GM18907 (cell line): Measurements from ENCODE around the gene MED13L.
"Not testable (repeated sequence)": the region's sequence is repeated elsewhere in the genome, so short reads cannot be mapped to it uniquely, and the experiment has no call there.

Experiments
- ATAC-seq: cut with Tn5 transposase; IDR thresholded peaks from one replicate; pipeline ENCODE4 v1.9.1; 2021; ENCODE audit warnings: mild to moderate bottlenecking, moderate library complexity; ENCODE audit not compliant: unreplicated experiment

Gene MED13L

DNA sequence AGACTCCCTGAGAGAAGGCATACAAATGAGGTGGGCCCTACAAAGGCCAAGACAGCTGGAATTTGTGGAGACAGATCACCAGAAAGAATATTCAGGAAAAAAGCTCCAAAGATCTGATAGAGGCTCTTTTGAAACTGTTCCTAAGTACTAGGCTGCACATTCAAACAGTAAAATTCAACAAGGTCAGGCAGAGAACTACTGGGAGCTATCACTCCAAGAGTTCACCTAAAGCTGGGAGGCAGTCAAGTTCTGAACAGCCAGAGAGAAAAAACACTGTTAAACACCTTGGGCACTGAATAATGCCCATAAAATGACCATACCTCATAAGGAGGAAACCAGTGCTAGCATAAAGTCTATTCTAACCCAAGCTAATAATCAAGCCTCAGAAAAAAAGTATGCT is 28.6 kb downstream of the MED13L start:
- ATAC-seq: no peak

DNA sequence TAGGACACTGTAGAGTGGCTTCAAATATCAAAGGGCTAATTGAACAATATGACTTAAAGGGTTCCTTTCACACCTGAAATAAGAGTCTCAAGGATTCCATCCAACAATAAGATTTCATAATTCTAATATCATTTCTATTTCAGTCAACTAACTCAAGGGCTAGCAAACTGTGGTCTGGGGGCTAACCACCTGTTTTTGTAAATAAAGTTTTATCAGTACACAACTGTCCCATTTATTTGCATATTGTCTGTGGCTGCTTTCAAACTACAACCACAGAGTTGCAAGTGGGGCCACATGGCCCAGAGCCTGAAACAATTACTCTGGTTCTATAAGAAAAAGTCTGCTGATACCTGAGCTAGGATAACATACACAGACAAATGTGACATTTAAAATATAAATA is 29.1 kb downstream of the MED13L start:
- ATAC-seq: no peak

DNA sequence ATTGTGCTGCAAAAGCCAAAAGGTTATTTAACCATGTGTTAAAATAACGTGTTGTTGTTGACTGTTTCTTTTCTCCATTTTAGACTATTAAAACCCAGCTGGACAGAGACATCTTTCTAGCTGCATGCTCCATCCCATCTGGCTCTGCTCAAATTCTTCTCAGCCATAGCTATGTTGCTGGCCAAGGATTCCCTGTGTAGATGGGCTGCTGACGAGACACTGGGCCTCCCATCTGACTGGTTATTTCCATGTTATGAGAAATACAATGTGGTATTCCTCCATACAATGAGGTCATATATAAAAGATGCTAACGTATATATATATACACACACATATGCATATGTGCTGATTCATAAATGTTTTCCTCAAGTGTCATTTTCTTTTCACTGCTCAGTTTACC is 30.1 kb downstream of the MED13L start:
- no peak for ATAC-seq

DNA sequence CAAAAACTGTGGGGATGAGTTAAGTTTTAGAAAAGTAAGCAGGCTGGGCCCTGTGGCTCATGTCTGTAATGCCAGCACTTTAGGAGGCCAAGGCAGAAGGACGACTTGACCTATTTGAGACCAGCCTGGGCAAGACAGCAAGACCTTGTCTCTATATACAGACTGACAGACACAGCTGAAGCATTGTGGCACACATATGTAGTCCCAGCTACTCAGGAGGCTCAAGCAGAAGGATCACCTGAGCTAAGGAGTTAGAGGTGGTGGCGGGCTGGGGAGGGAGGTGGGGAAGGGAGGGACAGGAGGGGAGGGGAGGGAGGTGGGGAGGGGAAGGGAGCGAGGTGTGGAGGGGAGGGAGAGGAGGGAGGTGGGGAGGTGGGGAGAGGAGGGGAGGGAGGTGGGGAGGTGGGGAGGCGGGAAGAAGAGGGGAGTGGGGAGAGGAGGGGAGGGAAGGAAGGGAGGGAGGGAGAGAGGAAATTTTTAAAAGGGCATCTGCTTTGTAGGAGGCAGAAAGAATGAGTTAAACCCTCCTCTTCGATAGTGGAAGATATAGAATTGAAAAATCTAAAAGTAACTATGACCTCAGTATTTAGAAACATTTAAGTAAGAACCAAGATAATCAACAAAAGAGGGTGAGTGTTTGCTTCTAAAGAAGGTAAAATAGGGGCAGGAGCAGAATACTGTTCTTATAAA is 30.9 kb downstream of the MED13L start:
- ATAC-seq: no peak

DNA sequence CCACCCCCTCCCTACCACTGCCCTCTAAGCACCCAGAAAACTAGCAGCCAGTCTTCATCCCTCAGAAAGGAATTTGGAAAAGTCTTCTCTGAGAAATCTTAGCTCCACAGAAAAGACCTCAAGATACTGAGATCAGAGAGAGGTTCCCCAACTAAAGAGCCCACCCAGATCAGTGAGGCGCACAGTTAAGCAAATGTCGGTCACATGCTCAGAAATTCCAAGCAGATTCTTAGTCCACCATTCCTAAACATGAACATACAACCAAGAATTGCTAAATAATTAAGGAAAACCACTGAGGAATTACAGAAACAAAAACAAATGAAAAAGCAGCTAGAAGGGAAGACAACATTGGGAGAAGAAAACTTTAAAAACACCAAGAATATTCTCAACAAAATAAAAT is 32.3 kb downstream of the MED13L start:
- no peak for ATAC-seq

DNA sequence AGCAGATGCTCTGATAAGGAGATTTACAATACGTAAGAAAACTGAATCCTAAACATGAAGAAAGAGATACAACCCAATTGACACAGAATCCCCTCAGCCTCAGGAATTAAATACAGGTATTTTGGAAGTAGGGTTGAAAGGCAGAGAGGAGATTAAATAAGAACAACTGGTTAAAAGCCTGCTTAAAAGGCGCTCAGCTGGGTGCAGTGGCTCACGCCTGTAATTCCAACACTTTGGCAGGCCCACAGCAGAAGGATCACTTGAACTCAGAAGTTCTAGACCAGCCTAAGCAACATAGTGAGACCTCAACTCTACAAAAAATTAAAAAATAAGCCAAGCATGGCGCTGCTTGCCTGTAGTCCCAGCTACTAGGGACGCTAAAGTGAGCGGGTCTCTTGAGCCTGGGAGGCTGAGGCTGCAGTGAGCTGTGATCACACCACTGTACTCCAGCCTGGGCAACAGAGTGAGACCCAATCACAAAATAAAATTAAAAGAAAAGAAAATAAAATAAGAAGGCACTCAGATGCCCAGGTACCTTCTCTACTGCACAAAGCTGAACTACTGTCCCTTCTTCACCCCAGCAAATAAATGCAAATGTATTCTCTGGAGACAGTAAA is 32.9 kb downstream of the MED13L start:
- ATAC-seq: no peak

DNA sequence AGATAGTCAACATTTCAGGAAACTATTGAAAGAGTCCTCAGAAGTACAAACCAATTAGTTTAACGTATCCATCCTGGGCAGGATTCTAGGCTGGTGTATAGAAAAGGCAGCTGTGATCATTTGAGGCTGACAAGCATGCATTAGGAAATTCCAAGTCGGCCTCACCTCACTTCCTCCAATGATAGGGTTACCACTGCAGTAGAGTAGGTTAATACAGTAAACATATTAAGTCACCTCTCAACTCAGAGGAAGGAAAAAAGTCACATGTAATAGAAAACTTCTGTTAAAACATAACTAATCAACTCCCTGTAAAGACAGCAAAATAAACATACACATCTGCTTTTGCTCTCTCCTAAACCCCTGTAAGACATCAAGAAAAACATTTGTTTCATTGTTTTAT is 33.5 kb downstream of the MED13L start:
- no peak for ATAC-seq

DNA sequence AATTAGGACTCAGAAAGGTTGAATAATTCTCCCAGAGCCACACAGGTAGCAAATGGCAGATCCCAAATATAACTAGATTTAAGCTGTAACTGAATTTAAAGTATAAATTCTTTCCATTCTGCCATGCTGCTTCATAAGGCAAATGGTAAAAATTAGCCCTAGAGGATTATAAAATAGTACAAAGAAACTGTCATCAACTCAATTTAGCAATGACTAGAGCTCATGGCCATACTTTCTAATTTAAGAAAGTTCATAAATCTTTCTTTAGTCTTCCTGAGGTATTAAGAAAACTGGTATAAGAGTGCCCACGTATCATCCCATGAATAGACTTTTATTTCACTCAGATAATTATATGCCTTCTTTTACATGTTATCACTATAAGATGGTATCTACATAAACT is 34.8 kb downstream of the MED13L start:
- ATAC-seq: no peak

DNA sequence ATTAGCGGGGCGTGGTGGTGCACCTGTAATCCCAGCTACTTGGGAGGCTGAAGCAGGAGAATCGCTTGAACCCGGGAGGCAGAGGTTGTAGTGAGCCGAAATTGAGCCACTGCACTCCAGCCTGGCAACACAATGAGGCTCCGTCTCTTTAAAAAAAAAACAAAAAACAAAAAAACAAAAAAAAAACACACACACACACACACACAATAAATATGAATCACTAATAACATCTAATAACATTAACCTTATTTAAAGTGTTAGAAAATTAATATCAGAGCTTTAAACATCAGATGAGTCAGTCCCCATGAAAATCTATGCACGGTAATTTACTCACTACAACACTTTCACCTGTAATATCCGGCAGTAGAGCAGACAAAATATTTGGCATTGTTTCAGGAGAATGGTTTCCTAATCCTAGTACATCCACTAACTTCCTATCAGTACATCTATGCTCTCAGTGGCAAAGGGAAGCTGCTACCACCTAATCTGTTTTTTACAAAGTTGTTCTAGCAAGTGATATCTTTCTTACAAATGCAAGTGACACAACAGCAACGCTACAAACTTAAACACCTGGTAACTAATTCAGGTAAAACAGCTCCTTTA is 36.2 kb downstream of the MED13L start:
- ATAC-seq: no peak

DNA sequence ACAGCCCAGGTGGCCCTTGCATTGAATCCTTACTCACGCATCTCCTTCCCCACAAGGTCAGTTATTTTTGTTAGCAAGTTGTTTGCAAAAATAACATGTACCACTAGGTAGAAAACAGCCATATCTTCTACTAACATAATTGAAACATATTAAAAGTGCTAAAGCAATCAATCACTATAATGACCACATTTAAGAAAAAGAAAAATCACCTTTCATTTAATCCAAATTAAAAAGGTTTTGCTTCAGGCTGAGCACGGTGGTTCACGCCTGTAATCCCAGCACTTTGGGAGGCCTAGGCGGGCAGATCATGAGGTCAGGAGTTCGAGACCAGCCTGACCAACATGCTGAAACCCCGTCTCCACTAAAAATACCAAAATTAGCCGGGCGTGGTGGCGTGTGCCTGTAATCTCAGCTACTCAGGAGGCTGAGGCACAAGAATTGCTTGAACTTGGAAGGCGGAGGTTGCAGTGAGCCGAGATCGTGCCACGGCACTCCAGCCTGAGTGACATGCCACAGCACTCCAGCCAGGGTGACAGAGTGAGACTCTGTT is 38.8 kb downstream of the MED13L start:
- not testable (repeated sequence) for ATAC-seq

DNA sequence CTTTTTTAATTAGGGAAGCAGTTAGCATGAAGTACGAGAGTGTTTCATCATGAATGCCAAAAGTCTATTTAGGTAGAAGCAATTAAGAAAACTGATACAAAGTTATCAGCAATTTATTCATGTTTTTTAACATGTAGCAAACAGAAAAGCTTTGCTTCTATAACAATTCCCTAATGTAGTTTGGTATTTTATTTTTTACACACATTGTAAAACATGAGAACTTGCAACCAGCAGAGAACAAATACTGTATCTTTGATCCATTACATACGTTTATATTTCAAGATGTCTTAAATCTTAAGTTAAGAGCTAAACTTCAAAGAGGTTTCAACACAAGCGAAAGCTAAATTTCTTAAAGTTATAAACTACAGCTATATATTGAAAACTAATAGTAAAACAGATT is 39.3 kb downstream of the MED13L start:
- no peak for ATAC-seq

DNA sequence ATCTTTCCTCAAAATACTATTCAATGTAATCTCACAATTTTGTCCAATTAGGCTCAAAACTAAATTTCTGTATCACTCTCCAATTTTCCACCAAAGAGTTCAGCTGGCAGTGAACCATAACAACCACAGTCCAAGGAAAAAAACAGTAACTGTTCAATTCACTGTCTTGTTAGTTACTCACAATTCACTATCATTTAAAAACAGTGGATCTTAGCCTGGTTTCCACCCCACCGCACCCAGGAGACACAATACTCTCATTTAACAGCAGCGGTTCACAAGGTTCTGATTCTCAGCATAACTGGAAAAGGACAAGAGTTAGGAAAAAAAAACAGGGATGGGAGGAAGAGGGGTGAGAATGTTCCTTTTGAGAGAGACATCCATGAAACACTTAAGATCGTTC is 40.5 kb downstream of the MED13L start:
- ATAC-seq: no peak

DNA sequence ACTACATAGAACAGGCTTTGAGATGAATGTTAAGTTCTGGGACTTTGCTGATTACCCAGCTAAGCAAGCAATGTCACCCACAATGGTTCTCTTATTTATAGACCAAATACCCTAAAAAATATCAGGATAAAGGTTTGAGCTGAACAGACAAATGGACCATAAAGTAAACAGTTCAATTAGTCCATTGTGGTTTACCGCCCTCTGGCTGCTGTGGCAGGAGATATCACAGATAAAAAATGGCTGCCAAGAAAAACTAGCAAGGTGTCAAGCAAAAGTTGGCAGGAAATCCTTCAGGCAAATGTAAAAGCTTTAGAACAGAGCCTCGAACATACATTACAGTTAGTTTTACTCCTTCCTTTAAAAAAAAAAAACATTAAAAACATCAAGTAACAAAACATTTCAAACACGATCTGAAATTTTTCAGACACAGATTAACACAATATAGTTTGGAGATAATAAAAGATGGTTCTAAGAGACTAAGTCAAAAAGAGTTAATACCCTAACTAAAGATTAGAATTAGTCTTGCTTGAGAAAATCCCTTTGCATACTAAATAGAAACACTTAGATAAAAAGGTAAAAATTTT is 41.3 kb downstream of the MED13L start:
- ATAC-seq: no peak

DNA sequence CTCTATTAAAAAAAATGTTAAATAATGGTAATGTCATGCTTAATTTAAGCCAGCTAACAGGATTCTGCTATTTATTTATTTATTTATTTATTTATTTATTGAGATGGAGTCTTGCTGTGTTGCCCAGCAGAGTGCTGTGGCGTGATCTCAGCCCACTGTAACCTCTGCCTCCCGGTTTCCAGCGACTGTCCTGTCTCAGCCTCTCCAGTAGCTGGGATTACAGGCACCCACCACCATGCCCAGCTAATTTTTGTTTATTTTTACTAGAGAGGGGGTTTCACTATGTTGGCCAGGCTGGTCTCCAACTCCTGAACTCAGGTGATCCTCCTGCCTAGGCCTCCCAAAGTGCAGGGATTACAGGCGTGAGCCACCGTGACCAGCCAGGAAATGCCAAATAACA is 43.3 kb downstream of the MED13L start:
- not testable (repeated sequence) for ATAC-seq

DNA sequence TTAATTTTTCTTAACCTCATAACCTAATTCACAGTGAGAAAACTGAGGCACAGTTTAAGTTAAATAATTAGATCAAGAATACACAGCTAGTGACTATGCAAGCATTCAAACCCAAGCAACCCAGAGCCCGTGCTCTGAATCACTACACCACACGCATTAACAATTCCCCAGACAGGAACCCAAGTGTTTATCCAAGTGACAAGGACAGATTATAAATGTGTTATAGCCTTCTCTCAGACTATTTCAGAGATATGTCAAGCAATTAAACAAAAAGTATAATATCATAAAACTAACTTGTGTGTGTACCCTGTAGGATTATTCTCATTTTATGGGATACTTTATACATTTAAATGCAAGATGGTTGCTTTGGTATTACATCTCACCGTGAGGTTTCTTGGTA is 43.8 kb downstream of the MED13L start:
- ATAC-seq: no peak

DNA sequence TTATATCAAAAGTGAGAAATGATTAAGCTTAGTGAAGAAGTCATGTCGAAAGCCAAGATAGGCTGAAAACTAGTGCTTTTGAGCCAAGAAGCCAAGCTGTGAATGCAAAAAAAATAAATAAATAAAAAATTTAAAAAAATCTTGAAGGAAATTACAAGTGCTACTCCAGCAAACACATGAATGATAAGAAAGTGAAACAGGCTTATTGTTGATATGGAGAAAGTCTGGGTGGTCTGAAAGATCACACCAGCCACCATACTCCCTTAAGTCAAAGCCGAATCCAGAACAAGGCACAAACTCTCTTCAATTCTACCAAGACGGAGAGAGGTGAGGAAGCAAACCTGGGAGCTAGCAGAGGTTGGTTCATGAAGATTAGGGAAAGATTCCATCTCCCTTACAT is 49.7 kb downstream of the MED13L start:
- ATAC-seq: no peak

DNA sequence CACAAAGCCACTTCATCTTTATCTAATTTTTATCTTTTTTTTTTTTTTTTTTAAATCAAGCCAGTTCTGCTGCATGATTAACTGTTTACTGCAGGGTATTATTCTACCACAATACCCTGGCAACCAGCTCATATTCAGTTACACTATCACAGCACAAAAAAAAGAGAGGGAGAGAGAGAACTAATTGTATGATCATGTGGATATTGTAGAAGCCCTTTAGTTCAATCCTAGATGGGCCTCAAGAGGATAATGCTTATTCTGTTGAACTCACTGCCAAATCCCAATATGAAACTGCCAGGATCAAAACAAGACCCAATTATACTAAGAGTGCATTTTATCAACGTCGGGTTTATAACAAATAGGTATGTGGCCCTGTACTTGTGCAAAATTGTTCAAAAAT is 51.5 kb downstream of the MED13L start:
- ATAC-seq: no peak

DNA sequence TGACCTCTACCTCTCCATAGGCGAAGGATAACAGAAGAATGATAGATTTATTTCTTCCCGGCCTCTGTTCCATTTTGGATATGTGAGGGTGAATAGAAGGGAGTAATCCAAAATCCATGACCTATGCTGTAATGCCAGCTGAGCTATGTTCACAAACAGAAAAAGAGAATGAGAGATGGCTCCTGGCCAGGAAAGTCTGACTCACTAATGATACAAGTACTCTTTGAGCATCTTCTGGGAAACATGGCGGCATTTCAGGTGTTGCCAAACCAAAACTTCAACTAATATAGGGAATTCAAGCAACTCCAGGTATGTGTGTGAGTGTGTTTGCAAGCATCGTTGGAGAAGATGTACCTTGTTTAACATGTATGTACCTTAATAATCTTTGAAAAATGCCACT is 55.1 kb downstream of the MED13L start:
- ATAC-seq: no peak

DNA sequence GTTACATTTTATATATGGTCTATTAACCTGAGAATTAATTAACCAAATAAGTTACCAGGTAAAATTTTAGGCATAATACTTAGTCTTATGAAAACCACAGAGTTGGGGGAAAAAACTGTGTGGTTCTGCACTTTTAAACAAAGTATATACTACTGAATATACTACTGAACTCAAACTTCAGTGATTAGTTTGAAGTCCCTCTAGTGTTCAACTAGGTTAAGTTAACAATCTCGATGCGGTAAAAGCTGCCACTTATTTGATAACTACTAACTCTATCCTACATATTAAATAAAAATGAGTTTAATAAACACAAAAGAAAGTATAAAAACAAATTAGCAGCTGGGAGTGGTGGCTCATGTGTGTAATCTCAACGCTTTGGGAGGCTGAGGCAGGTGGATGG is 56.7 kb downstream of the MED13L start:
- no peak for ATAC-seq

DNA sequence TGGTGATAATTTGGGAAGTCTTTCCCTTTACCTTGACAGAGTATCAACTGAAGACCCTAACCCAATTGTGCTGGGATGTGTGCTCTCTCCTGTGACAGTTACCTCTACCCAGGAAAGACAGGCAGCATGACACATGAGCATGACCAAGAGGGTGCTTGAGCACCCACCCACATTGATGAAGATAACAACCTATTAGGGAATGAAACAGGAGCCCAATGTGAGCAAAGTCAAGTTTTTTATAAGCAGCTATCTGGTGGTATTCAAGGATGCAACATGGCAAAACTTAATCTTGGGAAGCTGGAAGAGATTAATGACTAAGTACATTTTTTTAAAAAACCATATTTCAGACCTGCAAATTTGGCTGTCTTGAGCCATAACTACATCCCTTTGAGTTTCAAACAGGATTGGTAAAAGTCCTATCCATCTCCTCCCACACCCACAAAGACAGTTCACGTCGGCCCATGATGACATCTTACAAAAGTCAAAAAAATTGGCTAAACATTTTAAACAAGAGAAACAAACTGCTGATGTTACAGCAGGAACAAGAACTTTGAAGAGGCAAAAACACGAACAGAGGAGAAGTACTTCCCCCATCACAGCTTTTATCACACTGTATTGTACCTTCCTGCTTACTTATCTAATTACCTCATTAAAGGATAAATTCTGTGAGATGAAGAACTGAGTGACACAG is 60.3 kb downstream of the MED13L start:
- no peak for ATAC-seq

DNA sequence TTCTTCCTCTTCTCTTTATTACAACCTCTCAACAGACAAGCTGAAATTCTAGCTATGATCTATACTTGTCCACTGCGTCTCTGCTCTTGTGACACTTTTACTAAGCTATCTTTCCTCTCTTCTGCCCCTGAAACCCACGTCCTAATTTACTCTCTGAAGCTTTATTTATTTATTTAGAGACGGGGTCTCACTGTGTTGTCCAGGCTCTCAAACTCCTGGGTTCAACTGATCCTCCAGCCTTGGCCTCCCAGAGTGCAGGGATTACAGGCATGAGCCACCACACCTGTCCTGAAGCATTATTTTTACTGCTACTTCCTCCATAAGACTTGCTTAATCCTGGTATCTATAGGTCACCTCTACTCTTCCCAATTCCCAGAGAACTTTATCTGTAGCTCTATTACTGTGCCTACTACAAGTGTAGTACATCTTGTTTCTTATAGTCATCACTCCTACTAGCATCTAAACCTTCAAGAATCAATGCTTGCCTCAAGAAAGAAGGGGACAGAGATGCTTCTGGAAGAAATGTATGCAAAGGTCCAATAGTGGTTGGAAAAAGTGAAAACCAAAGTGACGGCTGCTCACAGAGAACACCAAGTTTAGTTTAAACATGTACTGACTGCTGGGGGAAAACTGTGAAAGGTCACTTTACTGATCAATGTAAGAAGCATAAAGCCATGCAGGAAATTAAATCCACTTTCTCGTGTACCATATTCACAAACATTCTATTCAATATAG is 61.3 kb downstream of the MED13L start:
- ATAC-seq: no peak
